Liver (tissue), 9 donors: ENCODE results near the gene RPL10. TPM values are rescaled to one million over a fixed set of nuclear protein-coding genes. Genes with fewer than 3 reads are reported as not detected.
A peak's percentile ranks its signal among the peaks of the same experiment; 100 is the strongest.

Experiments used
- DNase-seq: peaks from one replicate; pipeline ENCODE4 v3.0.0-alpha.2; 2017; ENCODE audit warnings: low spot score
- H3K27ac ChIP-seq, 2 donors: one replicate each; pipeline ENCODE4 v1.7.0; 2013; ENCODE audit warnings: inconsistent platforms in 2 of 2, low read length in 2 of 2, control low read depth in 1 of 2, low read depth in 1 of 2, mild to moderate bottlenecking in 1 of 2
- H3K27me3 ChIP-seq, 4 donors: one replicate each; pipeline versions ENCODE4 v1.6.1 to v1.7.0; 2013; ENCODE audit warnings: low read length in 3 of 4, inconsistent platforms in 1 of 4, mild to moderate bottlenecking in 1 of 4, moderate library complexity in 1 of 4; ENCODE audit not compliant: control insufficient read depth in 4 of 4, insufficient read depth in 4 of 4
- H3K36me3 ChIP-seq, 4 donors: one replicate each; pipeline versions ENCODE4 v1.6.1 to v1.7.0; 2013; ENCODE audit warnings: low read length in 3 of 4, mild to moderate bottlenecking in 3 of 4, low read depth in 1 of 4, moderate library complexity in 1 of 4; ENCODE audit not compliant: control insufficient read depth in 4 of 4, insufficient read depth in 3 of 4
- H3K4me1 ChIP-seq, 4 donors: one replicate each; pipeline versions ENCODE4 v1.6.1 to v1.7.0; 2013; ENCODE audit warnings: low read length in 3 of 4, mild to moderate bottlenecking in 3 of 4, moderate library complexity in 1 of 4; ENCODE audit not compliant: control insufficient read depth in 4 of 4, insufficient read depth in 4 of 4
- H3K4me3 ChIP-seq, 3 donors: one replicate each; pipeline versions ENCODE4 v1.6.1 to v1.7.0; 2013; ENCODE audit warnings: low read length in 3 of 3, control low read depth in 1 of 3, low read depth in 1 of 3, mild to moderate bottlenecking in 1 of 3
- H3K9ac ChIP-seq, 2 donors: one replicate each; pipeline ENCODE4 v1.7.0; 2013; ENCODE audit warnings: low read length in 2 of 2, mild to moderate bottlenecking in 2 of 2, moderate library complexity in 2 of 2, control low read depth in 1 of 2, low read depth in 1 of 2
- H3K9me3 ChIP-seq, 4 donors: one replicate each; pipeline versions ENCODE4 v1.6.1 to v1.7.0; 2013; ENCODE audit warnings: low read length in 3 of 4; ENCODE audit not compliant: control insufficient read depth in 4 of 4
- FOXA1 ChIP-seq: IDR thresholded peaks from 2 replicates; pipeline ENCODE4 v1.6.1; 2016; ENCODE audit warnings: antibody characterized with exemption
- FOXA2 ChIP-seq: IDR thresholded peaks from 2 replicates; pipeline ENCODE4 v1.6.1; 2016; ENCODE audit warnings: antibody characterized with exemption
- GABPA ChIP-seq, 2 donors: IDR thresholded peaks in 1 of 2; conservative IDR thresholded peaks in 1 of 2; 2 replicates each; pipeline ENCODE4 v1.6.1; 2016; ENCODE audit warnings: antibody characterized with exemption in 2 of 2, mild to moderate bottlenecking in 1 of 2, moderate library complexity in 1 of 2
- HNF4A ChIP-seq, 2 donors: conservative IDR thresholded peaks; 2 replicates each; pipeline ENCODE4 v1.6.1; 2016; ENCODE audit warnings: antibody characterized with exemption in 2 of 2, mild to moderate bottlenecking in 2 of 2
- HNF4G ChIP-seq: IDR thresholded peaks from 2 replicates; pipeline ENCODE4 v1.6.1; 2016; ENCODE audit warnings: antibody characterized with exemption
- NR2F2 ChIP-seq: IDR thresholded peaks from 2 replicates; pipeline ENCODE4 v1.6.1; 2016; ENCODE audit warnings: antibody characterized with exemption
- RAD21 ChIP-seq, 2 donors: IDR thresholded peaks; 2 replicates each; pipeline ENCODE4 v1.6.1; 2016; ENCODE audit warnings: antibody characterized with exemption in 2 of 2, mild to moderate bottlenecking in 2 of 2
- SP1 ChIP-seq: IDR thresholded peaks from 2 replicates; pipeline ENCODE4 v1.6.1; 2018; ENCODE audit warnings: antibody characterized with exemption, mild to moderate bottlenecking
- TAF1 ChIP-seq: conservative IDR thresholded peaks from 2 replicates; pipeline ENCODE4 v1.6.1; 2016; ENCODE audit warnings: antibody characterized with exemption, mild to moderate bottlenecking
- YY1 ChIP-seq: IDR thresholded peaks from 2 replicates; pipeline ENCODE4 v1.6.1; 2016; ENCODE audit warnings: antibody characterized with exemption, mild to moderate bottlenecking
- WGBS: extraction: QIAGEN DNeasy Blood & Tissue Kit; methylation state at CpG from one replicate; pipeline ENCODE4 v1.1.7; 2013; 5-methylcytosine and 5-hydroxymethylcytosine counted together
- polyA plus RNA-seq, 2 donors: library from polyadenylated mRNA; stranded (reverse) in 1 of 2; unstranded in 1 of 2; fragments of 200-250 nt in 1 of 2; fragments of >200 nt in 1 of 2; fragmentation: Nextera tagmentation in 1 of 2; extraction: Ambion mirVana in 1 of 2; gene quantifications; one replicate each; pipeline versions ENCODE4 v1.2.1 to v1.2.3, GENCODE V29; 2013 to 2015
- total RNA-seq, 2 donors: library from RNA; depleted of rRNA; stranded (reverse); fragments of >200 nt; gene quantifications; one replicate each; pipeline ENCODE4 v1.2.3, GENCODE V29; 2014
- TF ChIP-seq, protein P1 (sequence below): IDR thresholded peaks from 2 replicates; pipeline ENCODE4 v1.6.1; 2016; ENCODE audit warnings: antibody characterized with exemption
- TF ChIP-seq, protein P2 (sequence below): fragments of 150-350 bp; IDR thresholded peaks from 2 replicates; pipeline ENCODE4 v1.5.1; 2017; ENCODE audit warnings: improper control_type of control experiment, low read depth, low read length; ENCODE audit not compliant: missing input control
- TF ChIP-seq, protein P3 (sequence below): IDR thresholded peaks from 2 replicates; pipeline ENCODE4 v1.6.1; 2016; ENCODE audit warnings: antibody characterized with exemption, mild to moderate bottlenecking
- donor health status: healthy.
- donor health status: healthy.
- donor health status: healthy.
- donor health status: healthy.
- donor health status: healthy.

The RPL10 gene
- total RNA-seq = 1,000 to 10,000 TPM; 1,323 to 1,523 TPM
- polyA plus RNA-seq = 1,000 to 10,000 TPM in 1 of 2 donors, 100 to 1,000 TPM in 1; 446 to 1,644 TPM

DNA sequence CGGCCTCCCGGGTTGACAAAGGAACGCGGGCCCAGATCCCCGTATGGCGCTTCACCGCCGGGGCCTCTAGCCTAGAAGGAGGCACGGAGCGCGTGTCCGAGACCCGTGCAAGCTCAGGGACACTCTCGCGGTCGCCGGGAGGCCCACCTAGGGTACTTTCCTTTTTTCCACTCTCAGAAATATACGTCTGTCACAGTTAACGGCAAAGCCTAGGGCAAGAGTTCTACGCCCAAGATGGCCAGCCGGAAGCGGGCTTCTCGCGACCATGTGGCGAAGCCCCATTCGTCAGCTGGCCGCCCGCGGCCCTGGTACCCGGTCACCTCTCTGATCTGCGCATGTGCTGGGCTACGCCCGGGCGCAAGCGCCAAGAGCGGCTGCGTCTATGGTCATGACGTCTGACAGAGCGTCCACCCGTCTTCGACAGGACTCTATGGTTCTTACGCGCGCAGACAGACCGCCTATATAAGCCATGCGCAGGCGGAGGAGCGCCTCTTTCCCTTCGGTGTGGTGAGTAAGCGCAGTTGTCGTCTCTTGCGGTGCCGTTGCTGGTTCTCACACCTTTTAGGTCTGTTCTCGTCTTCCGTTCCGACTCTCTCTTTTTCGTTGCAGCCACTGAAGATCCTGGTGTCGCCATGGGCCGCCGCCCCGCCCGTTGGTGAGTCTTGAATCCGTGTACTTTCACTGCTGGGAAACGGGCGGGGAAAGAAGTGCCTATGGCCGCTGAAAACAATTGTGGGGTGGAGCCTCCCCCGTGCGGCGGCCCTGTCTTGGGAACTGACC is at the start of gene RPL10:
RPL10 (plus strand) TSS at position 490 of the 780 bp plus-strand sequence; CDS start at position 633, 143 bp downstream.
- TF ChIP-seq, protein P1, sequence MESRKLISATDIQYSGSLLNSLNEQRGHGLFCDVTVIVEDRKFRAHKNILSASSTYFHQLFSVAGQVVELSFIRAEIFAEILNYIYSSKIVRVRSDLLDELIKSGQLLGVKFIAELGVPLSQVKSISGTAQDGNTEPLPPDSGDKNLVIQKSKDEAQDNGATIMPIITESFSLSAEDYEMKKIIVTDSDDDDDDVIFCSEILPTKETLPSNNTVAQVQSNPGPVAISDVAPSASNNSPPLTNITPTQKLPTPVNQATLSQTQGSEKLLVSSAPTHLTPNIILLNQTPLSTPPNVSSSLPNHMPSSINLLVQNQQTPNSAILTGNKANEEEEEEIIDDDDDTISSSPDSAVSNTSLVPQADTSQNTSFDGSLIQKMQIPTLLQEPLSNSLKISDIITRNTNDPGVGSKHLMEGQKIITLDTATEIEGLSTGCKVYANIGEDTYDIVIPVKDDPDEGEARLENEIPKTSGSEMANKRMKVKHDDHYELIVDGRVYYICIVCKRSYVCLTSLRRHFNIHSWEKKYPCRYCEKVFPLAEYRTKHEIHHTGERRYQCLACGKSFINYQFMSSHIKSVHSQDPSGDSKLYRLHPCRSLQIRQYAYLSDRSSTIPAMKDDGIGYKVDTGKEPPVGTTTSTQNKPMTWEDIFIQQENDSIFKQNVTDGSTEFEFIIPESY = peak; percentile 56
- TF ChIP-seq NR2F2 (peak; percentile 24), FOXA1 (no peak), HNF4A (conservative IDR thresholded peaks at IDR 0.05) (no peak), FOXA2 (no peak), TAF1 (peak; percentile 99), RAD21 (IDR thresholded peaks at IDR 0.05) (no peak), YY1 (peak; percentile 96), GABPA (IDR thresholded peaks at IDR 0.05 in 1 of 2, conservative IDR thresholded peaks at IDR 0.05 in 1 of 2) (peak in 1 of 2 donors; percentile 58), HNF4G (no peak), SP1 (peak; percentile 42)
- TF ChIP-seq, protein P2, sequence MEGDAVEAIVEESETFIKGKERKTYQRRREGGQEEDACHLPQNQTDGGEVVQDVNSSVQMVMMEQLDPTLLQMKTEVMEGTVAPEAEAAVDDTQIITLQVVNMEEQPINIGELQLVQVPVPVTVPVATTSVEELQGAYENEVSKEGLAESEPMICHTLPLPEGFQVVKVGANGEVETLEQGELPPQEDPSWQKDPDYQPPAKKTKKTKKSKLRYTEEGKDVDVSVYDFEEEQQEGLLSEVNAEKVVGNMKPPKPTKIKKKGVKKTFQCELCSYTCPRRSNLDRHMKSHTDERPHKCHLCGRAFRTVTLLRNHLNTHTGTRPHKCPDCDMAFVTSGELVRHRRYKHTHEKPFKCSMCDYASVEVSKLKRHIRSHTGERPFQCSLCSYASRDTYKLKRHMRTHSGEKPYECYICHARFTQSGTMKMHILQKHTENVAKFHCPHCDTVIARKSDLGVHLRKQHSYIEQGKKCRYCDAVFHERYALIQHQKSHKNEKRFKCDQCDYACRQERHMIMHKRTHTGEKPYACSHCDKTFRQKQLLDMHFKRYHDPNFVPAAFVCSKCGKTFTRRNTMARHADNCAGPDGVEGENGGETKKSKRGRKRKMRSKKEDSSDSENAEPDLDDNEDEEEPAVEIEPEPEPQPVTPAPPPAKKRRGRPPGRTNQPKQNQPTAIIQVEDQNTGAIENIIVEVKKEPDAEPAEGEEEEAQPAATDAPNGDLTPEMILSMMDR = no peak
- TF ChIP-seq, protein P3, sequence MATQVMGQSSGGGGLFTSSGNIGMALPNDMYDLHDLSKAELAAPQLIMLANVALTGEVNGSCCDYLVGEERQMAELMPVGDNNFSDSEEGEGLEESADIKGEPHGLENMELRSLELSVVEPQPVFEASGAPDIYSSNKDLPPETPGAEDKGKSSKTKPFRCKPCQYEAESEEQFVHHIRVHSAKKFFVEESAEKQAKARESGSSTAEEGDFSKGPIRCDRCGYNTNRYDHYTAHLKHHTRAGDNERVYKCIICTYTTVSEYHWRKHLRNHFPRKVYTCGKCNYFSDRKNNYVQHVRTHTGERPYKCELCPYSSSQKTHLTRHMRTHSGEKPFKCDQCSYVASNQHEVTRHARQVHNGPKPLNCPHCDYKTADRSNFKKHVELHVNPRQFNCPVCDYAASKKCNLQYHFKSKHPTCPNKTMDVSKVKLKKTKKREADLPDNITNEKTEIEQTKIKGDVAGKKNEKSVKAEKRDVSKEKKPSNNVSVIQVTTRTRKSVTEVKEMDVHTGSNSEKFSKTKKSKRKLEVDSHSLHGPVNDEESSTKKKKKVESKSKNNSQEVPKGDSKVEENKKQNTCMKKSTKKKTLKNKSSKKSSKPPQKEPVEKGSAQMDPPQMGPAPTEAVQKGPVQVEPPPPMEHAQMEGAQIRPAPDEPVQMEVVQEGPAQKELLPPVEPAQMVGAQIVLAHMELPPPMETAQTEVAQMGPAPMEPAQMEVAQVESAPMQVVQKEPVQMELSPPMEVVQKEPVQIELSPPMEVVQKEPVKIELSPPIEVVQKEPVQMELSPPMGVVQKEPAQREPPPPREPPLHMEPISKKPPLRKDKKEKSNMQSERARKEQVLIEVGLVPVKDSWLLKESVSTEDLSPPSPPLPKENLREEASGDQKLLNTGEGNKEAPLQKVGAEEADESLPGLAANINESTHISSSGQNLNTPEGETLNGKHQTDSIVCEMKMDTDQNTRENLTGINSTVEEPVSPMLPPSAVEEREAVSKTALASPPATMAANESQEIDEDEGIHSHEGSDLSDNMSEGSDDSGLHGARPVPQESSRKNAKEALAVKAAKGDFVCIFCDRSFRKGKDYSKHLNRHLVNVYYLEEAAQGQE = peak; percentile 88
- H3K27me3 ChIP-seq = no peaks in the 10 kb centered on the region
- under 1% methylated on average over 69 of the region's 69 CpGs for WGBS
- no peaks in the 10 kb centered on the region for H3K9me3 ChIP-seq
- peaks cover 0 to 10% (median 7%) of the 10 kb centered on the region in 4 donors for H3K36me3 ChIP-seq
- H3K9ac ChIP-seq = peak within 1 kb of the TSS; percentile 95 to 98
- H3K4me1 ChIP-seq = peaks cover 1 to 36% (median 26%) of the 10 kb centered on the region in 4 donors
- peak within 1 kb of the TSS; percentile 85 to 94 (median 92) for H3K4me3 ChIP-seq
- H3K27ac ChIP-seq = peak within 1 kb of the TSS; percentile 80 to 98
- peak; percentile 85 for DNase-seq
